ENCODE measurements around the gene DOK6.

Gene DOK6

DNA sequence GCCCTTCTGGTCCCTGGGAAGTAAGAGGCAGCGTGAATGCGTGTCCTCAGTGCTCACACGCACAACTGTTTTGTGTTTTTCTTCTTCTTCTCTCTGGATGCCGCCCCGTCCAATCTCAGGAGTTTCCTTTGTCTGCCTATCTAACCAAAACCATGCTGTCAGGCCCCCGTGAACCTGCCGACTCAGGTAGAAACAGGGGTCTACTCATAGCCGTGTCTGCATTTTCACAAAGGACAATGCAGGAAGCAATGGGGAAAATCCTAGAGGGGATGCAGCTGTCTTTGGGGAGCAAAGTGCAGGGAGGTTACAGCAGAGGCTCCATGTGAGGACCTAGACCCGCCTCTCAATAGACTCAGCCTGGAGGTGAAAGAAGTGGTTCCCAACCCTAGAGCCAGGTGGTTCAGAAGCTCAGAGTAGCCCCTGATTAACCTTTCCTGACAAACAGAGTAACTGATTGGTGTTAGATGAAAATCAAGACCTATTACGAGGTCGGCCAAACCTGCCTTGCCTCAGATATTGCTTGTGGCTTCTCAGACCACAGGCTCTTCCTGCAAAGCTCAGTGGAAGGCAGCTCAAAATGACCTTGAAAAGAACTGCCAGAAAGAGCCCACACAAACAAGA lies 497.7 kb downstream of the DOK6 start:
- no peak for DNase-seq (ENCODE audit: low read depth, low spot score)

Data from iPS DF 19.7 (cell line).